SK-N-SH (cell line): ENCODE results near the gene NCLN. TPM values are rescaled to one million over a fixed set of nuclear protein-coding genes. Genes with fewer than 3 reads are reported as not detected.

Source experiments
- CTCF ChIA-PET: fragments of 300-600, 350-600 bp; formaldehyde crosslinking; extraction: SDS; loops from one replicate; lab custom pipeline; 2021; lab: Yijun Ruan, JAX
- POLR2A ChIA-PET: fragments of 350-600 bp; sonication (Branson Sonifier 250); formaldehyde crosslinking; extraction: SDS; loops from one replicate; lab custom pipeline; 2020; ENCODE audit warnings: antibody characterized with exemption, inconsistent platforms; lab: Yijun Ruan, JAX
- DNase-seq: peaks from one replicate; pipeline ENCODE4 v3.0.0; 2012
- H2AFZ ChIP-seq: fragments of 200-600 bp; sonication (generic); 2 replicates; pipeline ENCODE4 v1.8.1; 2016; ENCODE audit warnings: antibody characterized with exemption, mild to moderate bottlenecking, low read depth
- H3F3A ChIP-seq: fragments of 200-600 bp; sonication (generic); replicated peaks from 2 replicates; pipeline ENCODE3; 2016; ENCODE audit warnings: antibody characterized with exemption, mild to moderate bottlenecking; ENCODE audit not compliant: insufficient read depth
- H3K27ac ChIP-seq, 2 experiments: fragments of 200-500 bp in 1 of 2; fragments of 200-600 bp in 1 of 2; sonication (Bioruptor generic) in 1 of 2; sonication (generic), shearing (Covaris generic) in 1 of 2; 2 replicates each; pipeline versions ENCODE4 v1.5.1 to v1.6.1; 2014 to 2016; ENCODE audit warnings: low read depth in 2 of 2, inconsistent platforms in 1 of 2, low read length in 1 of 2, mild to moderate bottlenecking in 1 of 2, mixed read lengths in 1 of 2
- H3K27me3 ChIP-seq: fragments of 200-600 bp; sonication (generic), shearing (Covaris generic); 2 replicates; pipeline ENCODE4 v1.6.1; 2016; ENCODE audit warnings: mixed run types; ENCODE audit not compliant: insufficient read depth
- H3K36me3 ChIP-seq, 2 experiments: fragments of 200-500 bp in 1 of 2; fragments of 200-600 bp in 1 of 2; sonication (Bioruptor generic) in 1 of 2; sonication (generic) in 1 of 2; replicated peaks in 1 of 2; 2 replicates each; pipeline versions ENCODE3 to v1.5.1; 2014 to 2016; ENCODE audit warnings: low read length in 1 of 2, mild to moderate bottlenecking in 1 of 2; ENCODE audit not compliant: insufficient read depth in 2 of 2, control insufficient read depth in 1 of 2
- H3K4me1 ChIP-seq, 2 experiments: fragments of 200-500 bp in 1 of 2; fragments of 200-600 bp in 1 of 2; sonication (Bioruptor generic) in 1 of 2; sonication (generic), shearing (Covaris generic) in 1 of 2; 2 replicates each; pipeline versions ENCODE4 v1.5.1 to v1.6.1; 2014 to 2016; ENCODE audit warnings: low read depth in 1 of 2, low read length in 1 of 2, mixed run types in 1 of 2; ENCODE audit not compliant: insufficient read depth in 2 of 2, control insufficient read depth in 1 of 2
- H3K4me2 ChIP-seq: fragments of 200-600 bp; sonication (generic), shearing (Covaris generic); 2 replicates; pipeline ENCODE4 v1.6.1; 2017; ENCODE audit warnings: mixed run types
- H3K4me3 ChIP-seq, 2 experiments: fragments of 200-500 bp in 1 of 2; fragments of 200-600 bp in 1 of 2; sonication (Bioruptor generic) in 1 of 2; sonication (generic), shearing (Covaris generic) in 1 of 2; 2 replicates each; pipeline versions ENCODE4 v1.5.1 to v1.8.1; 2014 to 2016; ENCODE audit warnings: low read depth in 2 of 2, inconsistent platforms in 1 of 2, low read length in 1 of 2, mild to moderate bottlenecking in 1 of 2, mixed read lengths in 1 of 2, moderate library complexity in 1 of 2
- H3K79me2 ChIP-seq: fragments of 200-600 bp; sonication (generic); 2 replicates; pipeline ENCODE4 v1.8.1; 2017; ENCODE audit warnings: mild to moderate bottlenecking; ENCODE audit not compliant: insufficient read depth
- H3K9ac ChIP-seq: fragments of 200-600 bp; sonication (generic); 2 replicates; pipeline ENCODE4 v1.6.1; 2017; ENCODE audit warnings: mixed run types
- H3K9me2 ChIP-seq: fragments of 200-600 bp; sonication (generic); 2 replicates; pipeline ENCODE4 v1.6.1; 2017; ENCODE audit warnings: mixed run types
- H3K9me3 ChIP-seq: fragments of 200-600 bp; sonication (generic); 2 replicates; pipeline ENCODE4 v1.6.1; 2017; ENCODE audit warnings: mixed run types, mild to moderate bottlenecking, moderate library complexity
- H4K20me1 ChIP-seq: fragments of 200-600 bp; sonication (generic); 2 replicates; pipeline ENCODE4 v1.6.1; 2017; ENCODE audit warnings: mild to moderate bottlenecking, mixed run types; ENCODE audit not compliant: insufficient read depth
- NFIC ChIP-seq: IDR thresholded peaks from 2 replicates; pipeline ENCODE4 v1.4.0; 2012; ENCODE audit warnings: borderline replicate concordance
- TEAD4 ChIP-seq: IDR thresholded peaks from 2 replicates; pipeline ENCODE4 v1.4.0; 2012; ENCODE audit warnings: mild to moderate bottlenecking, borderline replicate concordance; ENCODE audit not compliant: insufficient read depth
- WGBS: methylation state at CpG from one replicate; pipeline ENCODE4 v1.1.6; 2017; ENCODE audit warnings: low lambda C conversion rate; 5-methylcytosine and 5-hydroxymethylcytosine counted together
- polyA plus RNA-seq, 3 experiments: library from polyadenylated mRNA; depleted of rRNA; stranded (reverse); fragments of >200 nt; gene quantifications; 2 replicates each; pipeline ENCODE4 v1.2.3, GENCODE V29; 2012
- TF ChIP-seq, protein P1 (sequence below): IDR thresholded peaks from 2 replicates; pipeline ENCODE4 v1.4.0; 2012; ENCODE audit warnings: low read depth, borderline replicate concordance
- TF ChIP-seq, protein P2 (sequence below): IDR thresholded peaks from 2 replicates; pipeline ENCODE4 v1.4.0; 2012; ENCODE audit warnings: low read depth, borderline replicate concordance
- TF ChIP-seq, protein P3 (sequence below): fragments of 150-350 bp; IDR thresholded peaks from 2 replicates; pipeline ENCODE4 v1.6.1; 2017; ENCODE audit warnings: antibody characterized with exemption, low read length, low read depth, borderline replicate concordance

NCLN gene
- polyA plus RNA-seq, 1 of the 3 experiments (the other 2 are of a cell fraction) = 69.0 TPM

DNA sequence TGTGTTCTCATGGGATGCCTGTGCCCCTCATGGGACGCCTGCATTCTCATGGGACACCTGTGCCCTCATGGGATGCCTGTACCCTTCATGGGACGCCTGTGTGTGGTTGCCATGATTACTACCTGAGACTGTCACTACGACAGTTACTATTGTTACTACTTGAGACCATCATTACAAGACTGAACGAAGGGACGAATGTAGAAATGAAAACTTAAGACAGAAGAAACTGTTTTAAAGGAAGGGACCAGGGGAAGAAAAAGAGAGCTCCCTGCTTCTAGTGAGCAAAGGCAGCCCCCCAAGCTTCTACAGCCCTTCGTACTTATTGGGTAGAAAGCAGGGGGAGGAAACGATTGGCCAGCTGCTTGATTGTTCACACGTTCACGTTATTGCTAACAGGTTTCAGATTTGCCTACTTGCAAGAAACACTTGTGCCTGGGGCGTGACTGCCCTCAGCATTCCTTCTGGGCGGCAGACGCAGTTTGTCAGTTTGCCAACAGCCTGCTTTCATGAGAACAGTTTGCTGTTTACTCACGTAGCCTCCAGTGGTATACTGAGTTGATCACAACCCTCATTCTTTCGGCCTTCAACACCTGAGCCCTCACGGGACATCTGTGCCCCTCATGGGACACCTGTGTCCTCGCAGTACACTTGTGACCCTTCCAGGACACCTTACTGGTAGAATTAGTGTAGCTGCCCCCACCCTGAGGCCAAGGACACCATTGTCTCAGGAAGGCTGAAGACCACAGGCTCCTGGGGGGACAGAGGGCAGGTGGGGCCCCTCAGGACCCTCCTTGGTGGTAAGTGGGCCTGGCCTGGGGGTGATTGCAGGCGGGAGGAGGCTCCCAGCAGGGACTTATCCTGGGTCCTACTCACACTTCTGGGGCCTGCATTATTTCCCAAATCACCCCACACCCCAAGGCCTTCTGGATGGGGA lies 9.7 kb upstream of the NCLN start:
- H3K79me2 ChIP-seq = no peaks in the 10 kb centered on the region
- no peaks in the 10 kb centered on the region for H3K9me2 ChIP-seq
- no peaks in the 10 kb centered on the region for H4K20me1 ChIP-seq
- no peaks in the 10 kb centered on the region for H3F3A ChIP-seq
- no peak overlapping the region for H3K9ac ChIP-seq
- 29% methylated on average over 13 of the region's 17 CpGs for WGBS
- TF ChIP-seq NFIC = no peak
- H3K27ac ChIP-seq = no peak overlapping the region
- H3K4me2 ChIP-seq = no peak overlapping the region
- H3K4me3 ChIP-seq = no peak overlapping the region
- POLR2A ChIA-PET = no interaction called here
- no peak overlapping the region for H2AFZ ChIP-seq
- H3K36me3 ChIP-seq = no peaks in the 10 kb centered on the region
- no peaks in the 10 kb centered on the region for H3K9me3 ChIP-seq
- CTCF ChIA-PET = interaction anchor here (1.0 to 1.2 kb wide), 2 partner anchors 11 to 12 kb away, joined by 3 read pairs; no protein-coding TSS in a partner anchor
- DNase-seq = no peak
- H3K27me3 ChIP-seq = no peaks in the 10 kb centered on the region
- no peaks in the 10 kb centered on the region; a peak in 1 of 4 replicates for H3K4me1 ChIP-seq

DNA sequence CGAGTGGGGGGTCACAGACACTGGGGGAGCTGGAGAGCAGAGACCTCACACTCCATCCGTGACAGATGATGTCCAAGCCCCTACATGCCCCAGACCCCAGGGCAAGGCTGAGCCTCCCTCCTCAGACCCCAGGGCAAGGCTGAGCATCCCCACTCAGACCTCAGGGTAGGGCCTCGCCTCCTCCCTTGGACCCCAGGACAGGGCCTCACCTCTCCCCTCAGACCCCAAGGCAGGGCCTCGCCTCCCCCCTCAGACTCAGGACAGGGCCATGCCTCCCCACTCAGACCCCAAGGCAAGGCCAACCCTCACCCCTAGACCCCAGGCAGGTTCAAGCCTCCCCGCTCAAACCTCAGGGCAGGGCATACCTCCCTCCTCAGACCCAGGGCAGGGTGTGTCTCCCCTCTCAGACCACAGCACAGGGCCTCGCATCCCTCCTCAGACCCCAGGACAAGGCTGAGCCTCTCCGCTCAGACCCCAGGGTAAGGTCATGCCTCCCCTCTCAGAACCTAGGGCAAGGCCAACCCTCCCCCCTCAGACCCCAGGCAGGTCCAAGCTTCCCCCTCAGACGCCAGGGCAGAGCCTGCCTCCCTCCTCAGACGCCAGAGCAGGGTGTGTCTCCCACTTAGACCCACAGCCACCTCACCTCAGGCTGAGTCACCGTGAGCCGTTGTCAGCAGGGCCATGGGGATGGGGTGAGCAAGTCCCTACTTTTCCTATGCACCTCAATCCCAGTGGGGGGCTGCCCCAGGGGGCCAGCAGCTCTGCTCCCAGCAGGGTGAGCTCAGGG lies 8.8 kb upstream of the NCLN start:
- no peaks in the 10 kb centered on the region for H3F3A ChIP-seq
- no peaks in the 10 kb centered on the region for H3K36me3 ChIP-seq
- H3K27me3 ChIP-seq = no peaks in the 10 kb centered on the region
- H3K9me2 ChIP-seq = no peaks in the 10 kb centered on the region
- WGBS = 92% methylated on average over 2 of the region's 11 CpGs
- no peaks in the 10 kb centered on the region for H3K79me2 ChIP-seq
- no peak overlapping the region for H2AFZ ChIP-seq
- no peaks in the 10 kb centered on the region for H3K9me3 ChIP-seq
- DNase-seq = no peak
- CTCF ChIA-PET = interaction anchor here (1.2 kb wide), 1 partner anchor 13 kb away, joined by 3 read pairs; no protein-coding TSS in a partner anchor
- H3K4me1 ChIP-seq = no peaks in the 10 kb centered on the region; a peak in 1 of 4 replicates
- H3K4me3 ChIP-seq = no peak overlapping the region
- H3K27ac ChIP-seq = no peak overlapping the region
- TF ChIP-seq, protein P1, sequence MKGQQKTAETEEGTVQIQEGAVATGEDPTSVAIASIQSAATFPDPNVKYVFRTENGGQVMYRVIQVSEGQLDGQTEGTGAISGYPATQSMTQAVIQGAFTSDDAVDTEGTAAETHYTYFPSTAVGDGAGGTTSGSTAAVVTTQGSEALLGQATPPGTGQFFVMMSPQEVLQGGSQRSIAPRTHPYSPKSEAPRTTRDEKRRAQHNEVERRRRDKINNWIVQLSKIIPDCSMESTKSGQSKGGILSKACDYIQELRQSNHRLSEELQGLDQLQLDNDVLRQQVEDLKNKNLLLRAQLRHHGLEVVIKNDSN = no peak
- TF ChIP-seq, protein P2, sequence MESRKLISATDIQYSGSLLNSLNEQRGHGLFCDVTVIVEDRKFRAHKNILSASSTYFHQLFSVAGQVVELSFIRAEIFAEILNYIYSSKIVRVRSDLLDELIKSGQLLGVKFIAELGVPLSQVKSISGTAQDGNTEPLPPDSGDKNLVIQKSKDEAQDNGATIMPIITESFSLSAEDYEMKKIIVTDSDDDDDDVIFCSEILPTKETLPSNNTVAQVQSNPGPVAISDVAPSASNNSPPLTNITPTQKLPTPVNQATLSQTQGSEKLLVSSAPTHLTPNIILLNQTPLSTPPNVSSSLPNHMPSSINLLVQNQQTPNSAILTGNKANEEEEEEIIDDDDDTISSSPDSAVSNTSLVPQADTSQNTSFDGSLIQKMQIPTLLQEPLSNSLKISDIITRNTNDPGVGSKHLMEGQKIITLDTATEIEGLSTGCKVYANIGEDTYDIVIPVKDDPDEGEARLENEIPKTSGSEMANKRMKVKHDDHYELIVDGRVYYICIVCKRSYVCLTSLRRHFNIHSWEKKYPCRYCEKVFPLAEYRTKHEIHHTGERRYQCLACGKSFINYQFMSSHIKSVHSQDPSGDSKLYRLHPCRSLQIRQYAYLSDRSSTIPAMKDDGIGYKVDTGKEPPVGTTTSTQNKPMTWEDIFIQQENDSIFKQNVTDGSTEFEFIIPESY = no peak
- TF ChIP-seq, protein P3, sequence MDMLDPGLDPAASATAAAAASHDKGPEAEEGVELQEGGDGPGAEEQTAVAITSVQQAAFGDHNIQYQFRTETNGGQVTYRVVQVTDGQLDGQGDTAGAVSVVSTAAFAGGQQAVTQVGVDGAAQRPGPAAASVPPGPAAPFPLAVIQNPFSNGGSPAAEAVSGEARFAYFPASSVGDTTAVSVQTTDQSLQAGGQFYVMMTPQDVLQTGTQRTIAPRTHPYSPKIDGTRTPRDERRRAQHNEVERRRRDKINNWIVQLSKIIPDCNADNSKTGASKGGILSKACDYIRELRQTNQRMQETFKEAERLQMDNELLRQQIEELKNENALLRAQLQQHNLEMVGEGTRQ = no peak
- no peak for TF ChIP-seq TEAD4
- H3K9ac ChIP-seq = no peak overlapping the region
- POLR2A ChIA-PET = interaction anchor here (0.6 kb wide), 1 partner anchor 327 kb away, joined by 3 read pairs; no protein-coding TSS in a partner anchor
- H3K4me2 ChIP-seq = no peak overlapping the region
- H4K20me1 ChIP-seq = no peaks in the 10 kb centered on the region
